Measurements from ENCODE around the gene COL17A1. TPM values are rescaled to one million over a fixed set of nuclear protein-coding genes. Genes with fewer than 3 reads are reported as not detected.

COL17A1 gene
- total RNA-seq, 1 donor from 2014 or later, result 1.5 TPM

DNA sequence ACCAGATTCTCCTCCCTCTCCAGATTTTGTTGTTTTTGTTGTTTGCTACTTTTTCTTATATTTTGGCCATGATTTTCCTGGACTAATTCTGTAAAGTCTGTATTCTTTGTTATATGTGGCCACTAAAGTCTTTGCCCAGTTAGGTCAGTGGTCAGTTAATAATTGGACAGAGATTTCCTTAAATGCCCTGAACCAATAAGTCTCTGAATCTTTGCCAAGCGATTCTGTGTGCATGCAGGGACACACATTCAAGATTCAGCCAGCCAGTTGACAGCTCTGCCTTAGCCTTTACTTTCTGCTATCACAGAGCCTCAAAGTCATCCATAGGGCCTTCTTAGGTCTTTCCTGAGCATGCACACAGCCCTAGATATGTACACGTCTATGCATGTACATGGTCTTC, 11.0 kb upstream of the COL17A1 start:
- TF ChIP-seq, protein P1, sequence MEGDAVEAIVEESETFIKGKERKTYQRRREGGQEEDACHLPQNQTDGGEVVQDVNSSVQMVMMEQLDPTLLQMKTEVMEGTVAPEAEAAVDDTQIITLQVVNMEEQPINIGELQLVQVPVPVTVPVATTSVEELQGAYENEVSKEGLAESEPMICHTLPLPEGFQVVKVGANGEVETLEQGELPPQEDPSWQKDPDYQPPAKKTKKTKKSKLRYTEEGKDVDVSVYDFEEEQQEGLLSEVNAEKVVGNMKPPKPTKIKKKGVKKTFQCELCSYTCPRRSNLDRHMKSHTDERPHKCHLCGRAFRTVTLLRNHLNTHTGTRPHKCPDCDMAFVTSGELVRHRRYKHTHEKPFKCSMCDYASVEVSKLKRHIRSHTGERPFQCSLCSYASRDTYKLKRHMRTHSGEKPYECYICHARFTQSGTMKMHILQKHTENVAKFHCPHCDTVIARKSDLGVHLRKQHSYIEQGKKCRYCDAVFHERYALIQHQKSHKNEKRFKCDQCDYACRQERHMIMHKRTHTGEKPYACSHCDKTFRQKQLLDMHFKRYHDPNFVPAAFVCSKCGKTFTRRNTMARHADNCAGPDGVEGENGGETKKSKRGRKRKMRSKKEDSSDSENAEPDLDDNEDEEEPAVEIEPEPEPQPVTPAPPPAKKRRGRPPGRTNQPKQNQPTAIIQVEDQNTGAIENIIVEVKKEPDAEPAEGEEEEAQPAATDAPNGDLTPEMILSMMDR (IDR thresholded peaks at IDR 0.05), result no peak
- no peaks in the 10 kb centered on the region for H3K36me3 ChIP-seq
- no peaks in the 10 kb centered on the region for H3K4me1 ChIP-seq
- intact Hi-C loops (cut with DNase I), result no loop called here
- H3K27me3 ChIP-seq, result no peaks in the 10 kb centered on the region
- H3K4me3 ChIP-seq, result no peak overlapping the region
- ATAC-seq (no peak), DNase-seq (no peak)
- no peaks in the 10 kb centered on the region for H3K9me3 ChIP-seq
- no peak overlapping the region for H3K27ac ChIP-seq

DNA sequence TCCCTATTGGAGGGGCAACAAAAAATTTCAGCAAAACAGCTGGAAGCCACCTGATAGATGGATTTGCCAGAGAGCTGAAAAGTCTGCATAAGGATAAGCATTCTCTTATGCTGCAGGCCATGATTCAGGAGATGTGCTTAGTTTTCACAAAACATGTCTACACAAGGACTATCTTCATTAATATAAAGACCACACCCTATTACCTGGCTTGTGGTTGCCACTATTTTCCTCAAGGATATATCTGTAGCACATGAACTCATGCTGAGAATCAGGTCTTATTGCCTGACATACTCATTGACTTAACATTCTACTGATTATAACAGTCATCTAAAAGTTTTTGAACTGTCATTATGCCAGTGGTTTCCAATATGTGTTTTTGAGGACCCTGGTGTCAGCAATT, 7.1 kb upstream of the COL17A1 start:
- Histone ChIP-seq H3K9me3 (no peaks in the 10 kb centered on the region), H3K4me3 (no peak overlapping the region), H3K4me1 (no peaks in the 10 kb centered on the region), H3K27me3 (no peaks in the 10 kb centered on the region), H3K36me3 (no peaks in the 10 kb centered on the region), H3K27ac (no peak overlapping the region)
- intact Hi-C loops (cut with DNase I), result no loop called here
- ATAC-seq, result no peak
- DNase-seq, result no peak
- TF ChIP-seq, protein P1 (IDR thresholded peaks at IDR 0.05), result no peak

DNA sequence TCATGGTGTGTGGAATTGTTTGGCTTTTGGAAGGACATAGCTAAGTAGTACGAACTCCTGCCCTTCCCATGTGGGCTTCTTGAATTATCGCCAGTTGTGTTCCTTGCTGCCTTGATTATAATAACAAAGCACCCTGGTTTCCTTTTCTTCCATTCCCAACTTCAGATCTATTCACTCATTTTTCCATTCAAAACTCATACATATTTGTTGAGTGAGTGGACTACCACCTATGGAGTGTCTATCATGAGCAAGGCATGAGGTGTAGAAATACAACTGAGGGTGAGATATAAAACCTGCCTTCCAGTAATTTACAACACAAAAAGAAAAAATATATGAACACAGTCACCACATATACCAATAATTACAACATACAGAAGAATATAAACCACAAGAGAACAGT, 4.9 kb upstream of the COL17A1 start:
- intact Hi-C loops (cut with DNase I), result no loop called here
- no peaks in the 10 kb centered on the region for H3K27me3 ChIP-seq
- H3K9me3 ChIP-seq, result no peaks in the 10 kb centered on the region
- no peaks in the 10 kb centered on the region for H3K4me1 ChIP-seq
- H3K36me3 ChIP-seq, result no peaks in the 10 kb centered on the region
- no peak overlapping the region for H3K27ac ChIP-seq
- ATAC-seq (no peak), DNase-seq (no peak)
- no peak overlapping the region for H3K4me3 ChIP-seq
- TF ChIP-seq, protein P1 (IDR thresholded peaks at IDR 0.05), result no peak

DNA sequence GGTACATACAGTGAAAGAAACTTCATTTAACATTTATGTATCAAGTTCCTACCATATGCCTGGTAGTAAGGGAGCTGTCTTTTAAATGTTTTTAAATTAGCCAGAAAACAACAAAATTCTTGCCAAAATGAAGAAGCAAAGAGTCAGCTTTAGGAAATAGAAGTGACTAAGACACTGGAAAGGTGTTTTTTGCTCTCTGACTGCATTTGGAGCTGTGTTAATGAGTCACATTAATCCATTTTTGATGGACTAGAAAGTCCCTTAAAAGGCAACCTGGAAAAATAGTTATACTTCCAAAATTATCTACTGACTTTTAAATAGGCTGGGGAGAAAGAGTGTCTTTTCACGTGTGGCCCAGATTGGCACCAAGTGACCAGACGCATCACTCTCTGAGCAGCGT, 3.9 kb upstream of the COL17A1 start:
- Histone ChIP-seq H3K36me3 (no peaks in the 10 kb centered on the region), H3K9me3 (no peaks in the 10 kb centered on the region), H3K4me3 (no peak overlapping the region), H3K27me3 (no peaks in the 10 kb centered on the region), H3K27ac (no peak overlapping the region), H3K4me1 (no peaks in the 10 kb centered on the region)
- TF ChIP-seq, protein P1 (IDR thresholded peaks at IDR 0.05), result no peak
- intact Hi-C loops (cut with DNase I), result no loop called here
- ATAC-seq (no peak), DNase-seq (no peak)

DNA sequence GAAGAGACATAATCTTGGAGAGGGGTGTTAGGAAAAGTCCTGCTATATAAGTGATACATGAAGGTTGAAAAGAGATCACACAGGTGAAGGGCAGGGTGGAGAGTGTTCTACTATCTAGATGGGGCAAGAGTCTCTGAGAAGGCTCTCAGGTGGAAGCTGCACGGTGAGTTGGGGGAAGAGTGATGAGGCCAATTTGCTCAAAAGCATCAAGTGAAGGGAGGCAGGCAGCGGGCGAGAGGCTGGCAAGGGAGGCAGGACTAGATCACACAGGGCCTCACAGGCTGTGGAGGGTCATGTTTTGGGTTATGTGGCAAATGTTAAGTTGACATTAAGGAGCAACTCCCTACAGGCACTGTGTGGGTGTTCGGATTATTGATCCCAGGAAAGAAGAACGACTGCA, 2.6 kb upstream of the COL17A1 start:
- Histone ChIP-seq H3K36me3 (no peaks in the 10 kb centered on the region), H3K9me3 (no peaks in the 10 kb centered on the region), H3K27ac (no peak overlapping the region), H3K27me3 (no peaks in the 10 kb centered on the region), H3K4me3 (no peak overlapping the region), H3K4me1 (peaks cover 3% of the 10 kb centered on the region)
- TF ChIP-seq, protein P1 (IDR thresholded peaks at IDR 0.05), result no peak
- DNase-seq, result no peak
- ATAC-seq, result no peak
- intact Hi-C loops (cut with DNase I), result no loop called here

DNA sequence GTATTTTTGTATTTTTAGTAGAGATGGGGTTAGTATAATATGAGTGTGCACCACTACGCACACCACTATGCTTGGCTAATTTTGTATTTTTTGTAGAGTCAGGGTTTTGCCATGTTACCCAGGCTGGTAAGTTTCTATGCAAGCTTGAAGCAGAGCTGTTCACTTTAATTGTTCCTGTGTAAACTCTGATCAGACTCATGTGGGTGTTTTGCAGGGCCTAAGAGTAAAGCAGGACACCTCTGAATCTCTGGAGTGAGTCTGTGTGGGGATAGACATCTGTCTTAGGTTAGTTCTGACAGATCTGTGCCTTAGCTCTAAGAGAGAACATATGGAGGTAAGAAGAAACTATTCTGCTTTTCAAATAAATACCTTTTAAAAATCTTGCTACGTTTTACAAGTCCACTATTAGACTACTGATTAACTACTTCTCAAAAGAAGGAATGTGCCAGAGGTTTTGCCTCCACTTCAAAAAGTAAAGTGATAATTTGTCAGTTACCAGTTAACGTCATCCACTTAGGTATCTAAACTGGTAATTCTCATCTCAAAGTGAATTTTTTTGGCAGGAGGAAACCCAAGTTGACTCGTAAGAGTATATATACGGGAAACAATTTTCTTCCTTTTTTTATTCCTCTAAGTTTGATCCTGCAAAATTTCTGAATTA, 1.1 kb downstream of the COL17A1 start:
- Histone ChIP-seq H3K27me3 (no peaks in the 10 kb centered on the region), H3K4me3 (no peak overlapping the region), H3K27ac (no peak overlapping the region), H3K36me3 (no peaks in the 10 kb centered on the region), H3K4me1 (peaks cover 3% of the 10 kb centered on the region), H3K9me3 (no peaks in the 10 kb centered on the region)
- DNase-seq (no peak), ATAC-seq (peak; percentile 31)
- intact Hi-C loops (cut with DNase I), result no loop called here
- TF ChIP-seq, protein P1 (IDR thresholded peaks at IDR 0.05), result no peak

Measured in upper lobe of right lung (tissue), 1 donor.